ENCODE results near the gene TGM5. TPM values are rescaled to one million over a fixed set of nuclear protein-coding genes. Genes with fewer than 3 reads are reported as not detected.
A peak's percentile ranks its signal among the peaks of the same experiment; 100 is the strongest.

TGM5 gene
- total and polyA plus RNA-seq, 2 experiments from 2014 or later = not detected

DNA sequence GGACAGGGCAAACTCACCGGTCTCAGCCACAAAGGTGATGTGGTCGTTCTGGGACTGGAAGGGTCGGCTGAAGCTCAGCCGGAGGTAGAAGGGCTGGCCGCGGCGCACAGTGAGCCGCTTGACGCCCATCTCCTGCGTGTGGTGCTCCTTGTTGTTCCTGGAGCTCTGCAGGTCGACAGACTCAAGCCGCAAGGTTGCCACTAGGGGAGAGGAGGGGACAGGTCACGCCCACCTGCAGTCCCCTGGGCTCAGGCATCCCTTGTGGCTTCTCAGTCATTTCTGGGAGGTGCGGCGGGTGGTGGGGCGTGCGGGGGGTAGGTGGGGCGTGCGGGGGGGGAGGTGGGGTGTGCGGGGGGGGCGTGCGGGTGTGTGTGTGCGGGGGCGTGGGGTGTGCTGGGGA lies 26.7 kb upstream of the TGM5 start (continued):
- TF ChIP-seq, protein P1, sequence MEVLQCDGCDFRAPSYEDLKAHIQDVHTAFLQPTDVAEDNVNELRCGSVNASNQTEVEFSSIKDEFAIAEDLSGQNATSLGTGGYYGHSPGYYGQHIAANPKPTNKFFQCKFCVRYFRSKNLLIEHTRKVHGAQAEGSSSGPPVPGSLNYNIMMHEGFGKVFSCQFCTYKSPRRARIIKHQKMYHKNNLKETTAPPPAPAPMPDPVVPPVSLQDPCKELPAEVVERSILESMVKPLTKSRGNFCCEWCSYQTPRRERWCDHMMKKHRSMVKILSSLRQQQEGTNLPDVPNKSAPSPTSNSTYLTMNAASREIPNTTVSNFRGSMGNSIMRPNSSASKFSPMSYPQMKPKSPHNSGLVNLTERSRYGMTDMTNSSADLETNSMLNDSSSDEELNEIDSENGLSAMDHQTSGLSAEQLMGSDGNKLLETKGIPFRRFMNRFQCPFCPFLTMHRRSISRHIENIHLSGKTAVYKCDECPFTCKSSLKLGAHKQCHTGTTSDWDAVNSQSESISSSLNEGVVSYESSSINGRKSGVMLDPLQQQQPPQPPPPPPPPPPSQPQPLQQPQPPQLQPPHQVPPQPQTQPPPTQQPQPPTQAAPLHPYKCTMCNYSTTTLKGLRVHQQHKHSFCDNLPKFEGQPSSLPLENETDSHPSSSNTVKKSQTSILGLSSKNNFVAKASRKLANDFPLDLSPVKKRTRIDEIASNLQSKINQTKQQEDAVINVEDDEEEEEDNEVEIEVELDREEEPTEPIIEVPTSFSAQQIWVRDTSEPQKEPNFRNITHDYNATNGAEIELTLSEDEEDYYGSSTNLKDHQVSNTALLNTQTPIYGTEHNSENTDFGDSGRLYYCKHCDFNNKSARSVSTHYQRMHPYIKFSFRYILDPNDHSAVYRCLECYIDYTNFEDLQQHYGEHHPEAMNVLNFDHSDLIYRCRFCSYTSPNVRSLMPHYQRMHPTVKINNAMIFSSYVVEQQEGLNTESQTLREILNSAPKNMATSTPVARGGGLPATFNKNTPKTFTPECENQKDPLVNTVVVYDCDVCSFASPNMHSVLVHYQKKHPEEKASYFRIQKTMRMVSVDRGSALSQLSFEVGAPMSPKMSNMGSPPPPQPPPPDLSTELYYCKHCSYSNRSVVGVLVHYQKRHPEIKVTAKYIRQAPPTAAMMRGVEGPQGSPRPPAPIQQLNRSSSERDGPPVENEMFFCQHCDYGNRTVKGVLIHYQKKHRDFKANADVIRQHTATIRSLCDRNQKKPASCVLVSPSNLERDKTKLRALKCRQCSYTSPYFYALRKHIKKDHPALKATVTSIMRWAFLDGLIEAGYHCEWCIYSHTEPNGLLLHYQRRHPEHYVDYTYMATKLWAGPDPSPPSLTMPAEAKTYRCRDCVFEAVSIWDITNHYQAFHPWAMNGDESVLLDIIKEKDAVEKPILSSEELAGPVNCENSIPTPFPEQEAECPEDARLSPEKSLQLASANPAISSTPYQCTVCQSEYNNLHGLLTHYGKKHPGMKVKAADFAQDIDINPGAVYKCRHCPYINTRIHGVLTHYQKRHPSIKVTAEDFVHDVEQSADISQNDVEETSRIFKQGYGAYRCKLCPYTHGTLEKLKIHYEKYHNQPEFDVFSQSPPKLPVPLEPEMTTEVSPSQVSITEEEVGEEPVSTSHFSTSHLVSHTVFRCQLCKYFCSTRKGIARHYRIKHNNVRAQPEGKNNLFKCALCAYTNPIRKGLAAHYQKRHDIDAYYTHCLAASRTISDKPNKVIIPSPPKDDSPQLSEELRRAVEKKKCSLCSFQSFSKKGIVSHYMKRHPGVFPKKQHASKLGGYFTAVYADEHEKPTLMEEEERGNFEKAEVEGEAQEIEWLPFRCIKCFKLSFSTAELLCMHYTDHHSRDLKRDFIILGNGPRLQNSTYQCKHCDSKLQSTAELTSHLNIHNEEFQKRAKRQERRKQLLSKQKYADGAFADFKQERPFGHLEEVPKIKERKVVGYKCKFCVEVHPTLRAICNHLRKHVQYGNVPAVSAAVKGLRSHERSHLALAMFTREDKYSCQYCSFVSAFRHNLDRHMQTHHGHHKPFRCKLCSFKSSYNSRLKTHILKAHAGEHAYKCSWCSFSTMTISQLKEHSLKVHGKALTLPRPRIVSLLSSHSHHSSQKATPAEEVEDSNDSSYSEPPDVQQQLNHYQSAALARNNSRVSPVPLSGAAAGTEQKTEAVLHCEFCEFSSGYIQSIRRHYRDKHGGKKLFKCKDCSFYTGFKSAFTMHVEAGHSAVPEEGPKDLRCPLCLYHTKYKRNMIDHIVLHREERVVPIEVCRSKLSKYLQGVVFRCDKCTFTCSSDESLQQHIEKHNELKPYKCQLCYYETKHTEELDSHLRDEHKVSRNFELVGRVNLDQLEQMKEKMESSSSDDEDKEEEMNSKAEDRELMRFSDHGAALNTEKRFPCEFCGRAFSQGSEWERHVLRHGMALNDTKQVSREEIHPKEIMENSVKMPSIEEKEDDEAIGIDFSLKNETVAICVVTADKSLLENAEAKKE (CRISPR knock-in tag; IDR thresholded peaks at IDR 0.05) = no peak
- TF ChIP-seq EZH2 (IDR thresholded peaks at IDR 0.05; ENCODE audit: low read depth, unreplicated experiment) (no peak), REST (IDR thresholded peaks at IDR 0.05; ENCODE audit: unreplicated experiment) (no peak), JUNB (IDR thresholded peaks at IDR 0.05; ENCODE audit: unreplicated experiment) (no peak)

DNA sequence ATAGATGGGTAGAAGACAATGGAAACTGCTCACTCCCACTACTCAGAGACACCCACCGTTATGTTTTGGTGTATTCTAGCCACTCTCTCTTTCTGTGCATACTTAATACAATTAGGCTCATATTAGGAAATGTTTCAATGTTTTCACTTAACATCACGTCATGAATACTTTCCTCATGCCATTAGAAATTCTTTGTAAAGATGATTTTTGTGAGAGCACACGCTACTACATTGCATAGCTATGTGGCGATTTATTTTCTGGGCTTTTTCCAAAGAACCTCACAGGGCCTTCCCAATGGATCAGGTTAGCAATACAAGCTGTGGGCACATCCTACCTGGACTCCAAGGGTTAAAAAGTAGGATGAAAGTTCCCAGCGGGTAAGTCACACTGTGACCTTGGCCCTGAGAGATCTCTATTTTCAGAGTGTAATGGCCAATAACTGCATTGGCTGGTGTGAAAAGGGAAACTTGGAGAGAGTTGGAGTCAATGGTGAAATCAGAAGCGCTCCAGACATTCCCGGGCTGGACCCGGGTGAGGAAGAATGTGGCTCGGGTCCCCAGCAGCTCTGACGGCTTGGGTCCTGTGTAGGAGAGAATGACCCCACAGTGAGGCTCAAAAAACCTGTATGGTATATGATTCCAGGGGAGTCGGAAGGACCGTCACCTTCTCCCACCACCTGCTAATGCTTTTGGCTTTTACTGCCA lies 25.8 kb upstream of the TGM5 start:
- H3K9me3 Mint-ChIP-seq = no peaks in the 10 kb centered on the region
- peaks cover 12% of the 10 kb centered on the region; the same call in 2 of the 3 replicates for H3K4me1 Mint-ChIP-seq
- Histone ChIP-seq H3K9me2 (ENCODE audit: insufficient read depth) (no peaks in the 10 kb centered on the region), H3F3A (replicated peaks; ENCODE audit: low read depth) (no peaks in the 10 kb centered on the region), H3K4me1 (ENCODE audit: insufficient read depth) (peaks cover 8% of the 10 kb centered on the region), H3K4me2 (peak overlapping the region; percentile 74; the same call in 1 of the 2 replicates), H3K27ac (ENCODE audit: low read depth) (no peak overlapping the region), H3K27me3 (ENCODE audit: insufficient read depth) (no peaks in the 10 kb centered on the region), H3K36me3 (ENCODE audit: insufficient read depth) (no peaks in the 10 kb centered on the region), H3K79me2 (replicated peaks; ENCODE audit: insufficient read depth) (no peaks in the 10 kb centered on the region), H2AFZ (peak overlapping the region; percentile 98), H3K4me3 (peak overlapping the region; percentile 45; the same call in 1 of the 2 replicates), H4K20me1 (replicated peaks; ENCODE audit: insufficient read depth) (no peaks in the 10 kb centered on the region)
- H3K36me3 Mint-ChIP-seq (ENCODE audit: low read depth) = no peaks in the 10 kb centered on the region
- peaks cover 9% of the 10 kb centered on the region for H3K27me3 Mint-ChIP-seq (ENCODE audit: insufficient read depth, low read depth, poor library complexity)
- no peak for DNase-seq (ENCODE audit: low spot score)
- ATAC-seq = peak; percentile 43
- no peak overlapping the region for H3K27ac Mint-ChIP-seq
- no peak overlapping the region; the same call in 2 of the 3 replicates for H3K4me3 Mint-ChIP-seq
- no peak for TF ChIP-seq JUNB (IDR thresholded peaks at IDR 0.05; ENCODE audit: unreplicated experiment)
- no peak for TF ChIP-seq CREB1 (CRISPR knock-in tag; IDR thresholded peaks at IDR 0.05; ENCODE audit: low read depth)
- TF ChIP-seq, protein P2, sequence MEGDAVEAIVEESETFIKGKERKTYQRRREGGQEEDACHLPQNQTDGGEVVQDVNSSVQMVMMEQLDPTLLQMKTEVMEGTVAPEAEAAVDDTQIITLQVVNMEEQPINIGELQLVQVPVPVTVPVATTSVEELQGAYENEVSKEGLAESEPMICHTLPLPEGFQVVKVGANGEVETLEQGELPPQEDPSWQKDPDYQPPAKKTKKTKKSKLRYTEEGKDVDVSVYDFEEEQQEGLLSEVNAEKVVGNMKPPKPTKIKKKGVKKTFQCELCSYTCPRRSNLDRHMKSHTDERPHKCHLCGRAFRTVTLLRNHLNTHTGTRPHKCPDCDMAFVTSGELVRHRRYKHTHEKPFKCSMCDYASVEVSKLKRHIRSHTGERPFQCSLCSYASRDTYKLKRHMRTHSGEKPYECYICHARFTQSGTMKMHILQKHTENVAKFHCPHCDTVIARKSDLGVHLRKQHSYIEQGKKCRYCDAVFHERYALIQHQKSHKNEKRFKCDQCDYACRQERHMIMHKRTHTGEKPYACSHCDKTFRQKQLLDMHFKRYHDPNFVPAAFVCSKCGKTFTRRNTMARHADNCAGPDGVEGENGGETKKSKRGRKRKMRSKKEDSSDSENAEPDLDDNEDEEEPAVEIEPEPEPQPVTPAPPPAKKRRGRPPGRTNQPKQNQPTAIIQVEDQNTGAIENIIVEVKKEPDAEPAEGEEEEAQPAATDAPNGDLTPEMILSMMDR (conservative IDR thresholded peaks at IDR 0.05; ENCODE audit: low read depth in 2 of 2) = no peak
- TF ChIP-seq ZNF331 (CRISPR knock-in tag; IDR thresholded peaks at IDR 0.05; ENCODE audit: low read depth) = no peak
- no peak for TF ChIP-seq NANOG (IDR thresholded peaks at IDR 0.05; ENCODE audit: borderline replicate concordance)
- TF ChIP-seq EZH2phosphoT487 (IDR thresholded peaks at IDR 0.05; ENCODE audit: unreplicated experiment) = no peak
